DLD1 (cell line): ENCODE results near the gene CHST1.

Source experiments
- in situ Hi-C: cut with HindIII; loops from 2 replicates; pipeline ENCODE4 v1.10.0; 2017; ENCODE audit warnings: low sequenced_read_pairs

Gene CHST1

DNA sequence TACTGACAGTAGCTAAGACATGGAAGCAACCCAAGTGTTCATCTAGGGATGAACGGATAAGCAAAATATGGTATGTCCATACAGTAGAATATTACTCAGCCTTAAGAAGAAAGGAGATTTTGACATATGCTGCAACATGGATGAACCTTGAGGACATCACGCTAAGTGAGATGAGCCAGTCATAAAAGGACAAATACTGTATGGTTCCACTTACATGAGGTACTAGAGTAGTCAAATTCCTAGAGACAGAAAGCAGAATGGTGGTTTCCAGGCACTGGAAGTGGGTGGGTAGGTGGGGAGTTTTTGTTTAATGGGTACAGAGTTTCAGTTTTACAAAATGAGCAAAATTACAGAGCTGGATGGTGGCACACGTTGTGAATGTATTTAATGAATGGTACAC is 18.1 kb downstream of the CHST1 start:
- in situ Hi-C loops = no loop called here

DNA sequence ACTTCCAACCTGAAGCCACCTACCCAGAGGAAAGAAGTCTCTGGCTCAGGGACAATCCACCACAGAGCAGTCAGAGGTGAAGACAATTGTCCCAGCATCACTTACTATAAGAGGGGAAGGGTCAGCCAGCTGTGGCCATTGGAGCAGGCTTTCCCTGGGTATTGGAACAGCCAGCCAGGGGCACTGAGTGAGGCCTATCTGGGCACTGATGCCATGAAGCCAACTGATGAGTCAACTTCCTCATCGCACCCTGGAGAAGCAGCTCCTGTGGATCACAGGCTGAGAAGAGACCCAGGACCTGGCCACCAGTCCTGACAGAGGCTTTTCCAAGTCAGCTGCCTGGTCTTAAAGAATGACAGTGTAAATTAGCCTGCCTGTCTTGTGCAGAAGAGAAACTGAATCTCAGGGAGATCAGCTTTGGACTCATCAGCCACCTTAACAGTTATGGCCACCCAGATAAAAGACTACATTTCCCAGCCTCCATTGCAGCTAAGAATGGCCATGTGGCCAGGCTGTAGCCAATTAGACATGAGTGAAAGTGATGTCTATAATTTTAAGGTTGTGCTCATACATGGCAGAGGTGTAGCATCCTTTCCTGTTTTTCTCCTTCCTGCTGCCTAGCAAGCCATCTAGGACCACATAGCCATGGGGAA is 19.0 kb downstream of the CHST1 start:
- in situ Hi-C loops = no loop called here

DNA sequence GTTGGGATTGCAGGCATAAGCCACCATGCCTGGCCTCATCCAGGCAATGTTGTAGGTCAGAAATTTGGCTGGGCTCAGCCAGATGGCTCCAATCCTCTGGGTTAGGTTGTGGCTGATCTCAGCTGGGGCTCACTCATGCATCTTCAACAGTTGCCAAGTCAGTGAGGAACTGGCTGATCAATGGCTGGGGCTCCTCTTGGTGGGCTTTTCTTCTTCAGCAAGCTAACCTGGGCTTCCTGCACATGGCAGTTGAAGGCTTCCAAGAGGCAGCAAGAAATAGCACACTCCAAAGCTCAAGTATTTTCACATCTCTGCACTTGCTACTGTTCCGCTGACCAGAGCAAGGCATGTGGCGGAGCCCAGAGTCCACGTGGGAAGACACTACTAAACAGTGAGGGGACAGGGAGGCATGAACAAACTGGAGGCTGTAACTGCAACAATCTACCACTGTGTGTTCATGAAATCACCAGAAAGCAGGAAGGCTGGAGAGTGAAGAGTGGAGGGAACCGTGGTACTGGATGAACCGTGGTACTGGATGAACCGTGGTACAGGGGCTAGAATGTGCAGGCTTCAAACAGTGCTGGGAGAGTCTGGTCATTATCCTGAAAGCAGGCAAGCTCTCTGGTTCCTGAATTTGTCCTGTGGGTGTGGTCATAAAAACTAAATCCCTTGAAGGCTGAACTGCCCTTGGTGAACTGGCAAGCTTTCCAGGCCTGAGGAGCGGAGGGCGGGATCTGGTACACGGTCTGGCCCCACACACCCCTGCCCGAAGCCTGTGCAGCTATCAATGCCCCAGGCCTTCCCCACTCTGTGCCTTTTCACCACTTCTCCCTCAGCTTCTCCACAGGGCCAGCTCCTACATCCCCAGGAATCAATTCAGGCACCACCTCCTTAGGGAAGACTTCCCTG is 20.2 kb downstream of the CHST1 start:
- in situ Hi-C loops = no loop called here

DNA sequence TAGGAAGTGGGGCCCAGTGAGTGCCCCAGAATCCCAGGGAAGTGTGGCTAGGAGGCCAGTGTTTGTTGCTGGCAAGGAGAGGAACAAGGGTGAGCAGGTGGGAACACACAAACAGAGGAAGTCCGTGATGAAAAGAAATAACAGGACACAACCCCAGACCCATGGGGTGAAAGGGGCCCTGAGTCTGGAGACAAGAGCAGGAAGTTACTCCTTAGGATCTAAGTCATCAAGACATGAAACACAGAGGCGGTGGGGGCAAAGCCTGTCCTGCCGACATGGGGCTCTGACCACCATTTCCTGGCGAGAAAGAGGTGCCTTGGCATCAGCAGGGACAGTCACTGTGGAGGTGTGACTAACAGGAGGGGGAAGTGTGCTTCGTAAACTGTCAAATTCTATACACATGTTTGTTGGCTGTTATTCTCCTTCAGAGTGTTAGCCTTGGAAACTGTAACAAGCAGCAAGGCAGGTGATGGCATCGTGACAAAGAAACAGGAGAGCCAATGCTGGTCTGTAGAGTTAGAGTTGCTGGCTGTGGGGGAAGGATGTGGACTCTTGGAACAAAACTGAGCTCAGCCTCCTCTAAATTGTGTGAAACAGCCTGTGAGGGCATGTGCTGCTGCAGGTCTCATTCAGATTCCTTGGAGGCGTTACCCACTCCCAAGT is 21.7 kb downstream of the CHST1 start:
- in situ Hi-C loops = no loop called here

DNA sequence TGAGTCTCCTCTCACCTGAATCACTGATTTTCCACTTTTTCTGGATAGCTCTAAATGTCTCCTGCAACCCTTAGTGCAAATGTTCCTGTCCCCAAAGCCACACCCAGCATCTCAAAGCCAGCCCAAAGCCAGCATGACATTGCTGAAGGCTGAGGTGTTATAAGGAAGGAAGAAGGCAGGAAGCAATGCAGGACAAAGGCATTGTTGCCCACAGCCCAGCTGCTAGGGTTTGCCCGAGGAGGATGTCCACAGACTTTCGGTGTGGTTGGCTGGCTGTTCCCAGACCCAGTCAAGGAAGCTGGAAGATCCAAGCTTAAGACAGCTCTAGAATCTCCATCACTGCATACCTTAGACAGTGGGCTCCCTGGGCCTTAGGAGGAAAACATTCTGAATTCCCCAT is 23.5 kb downstream of the CHST1 start:
- in situ Hi-C loops = no loop called here

DNA sequence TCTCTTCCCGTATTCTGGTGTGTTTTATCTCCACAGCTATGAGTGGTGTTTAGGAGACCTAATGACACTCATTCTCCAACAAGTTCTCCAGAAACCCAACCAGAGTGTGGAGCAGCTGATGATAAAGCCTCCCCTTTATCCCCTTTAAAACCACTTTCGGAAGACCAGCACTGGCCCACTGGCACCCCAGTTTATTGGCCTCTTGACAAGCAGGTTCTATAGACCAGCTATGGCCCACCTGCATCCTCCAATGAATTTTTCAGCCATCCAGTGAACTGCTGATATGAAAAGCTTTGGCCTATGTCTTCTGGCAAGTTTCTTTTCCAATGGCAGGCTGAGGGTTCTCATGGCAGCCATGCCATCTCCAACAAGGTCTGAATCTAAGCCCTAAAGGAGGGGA is 27.4 kb downstream of the CHST1 start:
- in situ Hi-C loops = no loop called here

DNA sequence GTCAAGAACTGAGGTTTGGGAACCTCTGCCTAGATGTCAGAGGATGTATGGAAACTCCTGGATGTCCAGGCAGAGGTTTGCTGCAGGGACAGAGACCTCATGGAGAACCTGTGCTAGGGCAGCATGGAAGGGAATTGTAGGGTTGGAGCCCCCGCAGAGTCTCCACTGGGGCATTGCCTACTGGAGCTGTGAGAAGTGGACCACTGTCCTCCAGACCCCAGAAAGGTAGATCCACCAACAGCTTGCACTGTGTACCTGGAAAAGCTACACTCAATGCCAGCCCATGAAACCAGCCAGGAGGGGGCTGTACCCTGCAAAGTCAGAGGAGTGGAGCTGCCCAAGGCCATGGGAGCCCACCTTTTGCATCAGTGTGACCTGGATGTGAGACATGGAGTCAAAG is 29.5 kb downstream of the CHST1 start:
- in situ Hi-C loops = no loop called here

DNA sequence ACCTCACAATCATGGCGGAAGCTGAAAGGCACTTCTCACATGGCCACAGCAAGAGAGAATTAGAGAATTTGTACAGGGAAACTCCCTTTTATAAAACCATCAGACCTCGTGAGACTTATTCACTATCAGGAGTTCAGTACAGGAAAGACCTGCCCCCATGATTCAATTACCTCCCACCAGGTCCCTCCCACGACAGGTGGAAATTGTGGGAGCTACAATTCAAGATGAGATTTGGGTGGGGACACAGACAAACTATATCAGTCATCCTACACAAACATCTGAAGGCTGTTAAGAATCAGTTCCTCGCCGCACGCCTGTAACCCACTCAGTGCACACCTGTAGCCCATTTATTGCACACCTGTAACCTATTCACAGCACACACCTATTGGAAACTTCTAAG is 39.8 kb downstream of the CHST1 start:
- in situ Hi-C loops = no loop called here

DNA sequence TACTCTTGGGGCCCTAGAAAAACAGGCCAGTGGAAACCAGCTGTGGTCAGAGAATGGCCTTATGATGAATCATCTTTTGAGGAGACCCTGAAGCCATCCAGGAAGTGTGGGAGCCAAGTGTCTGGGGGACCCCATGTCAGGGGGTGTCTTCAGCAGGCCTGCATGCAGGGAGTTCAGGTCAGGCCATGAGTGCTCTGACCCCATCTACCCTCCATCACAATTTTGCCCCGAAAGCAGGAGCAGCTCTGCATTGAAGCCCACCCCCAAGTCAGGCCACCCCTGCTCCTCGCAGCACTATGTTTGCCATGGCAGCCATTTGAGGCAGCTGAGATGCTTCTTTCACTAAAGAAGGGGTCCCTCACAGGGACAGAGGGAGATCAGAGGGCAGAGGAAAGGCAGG is 41.3 kb downstream of the CHST1 start:
- in situ Hi-C loops = no loop called here

DNA sequence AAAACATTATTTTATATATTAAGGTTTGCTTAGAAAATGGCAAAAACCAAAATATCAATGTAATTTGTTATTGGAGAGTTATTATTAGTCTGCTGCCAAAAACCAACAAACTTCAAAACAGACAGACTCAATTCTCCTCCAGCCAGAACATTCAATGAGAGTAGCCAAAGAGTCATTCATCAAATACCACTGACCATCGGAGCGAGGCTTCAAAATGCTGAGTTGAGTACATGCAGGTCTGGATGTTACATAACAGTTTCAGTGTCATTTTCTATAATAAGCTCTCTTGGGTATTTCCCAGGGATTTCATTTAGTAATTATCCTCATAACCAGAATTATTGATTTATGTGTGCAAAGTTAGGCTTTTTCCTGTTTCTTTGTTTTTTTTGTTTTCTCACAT is 42.6 kb downstream of the CHST1 start:
- in situ Hi-C loops = no loop called here

DNA sequence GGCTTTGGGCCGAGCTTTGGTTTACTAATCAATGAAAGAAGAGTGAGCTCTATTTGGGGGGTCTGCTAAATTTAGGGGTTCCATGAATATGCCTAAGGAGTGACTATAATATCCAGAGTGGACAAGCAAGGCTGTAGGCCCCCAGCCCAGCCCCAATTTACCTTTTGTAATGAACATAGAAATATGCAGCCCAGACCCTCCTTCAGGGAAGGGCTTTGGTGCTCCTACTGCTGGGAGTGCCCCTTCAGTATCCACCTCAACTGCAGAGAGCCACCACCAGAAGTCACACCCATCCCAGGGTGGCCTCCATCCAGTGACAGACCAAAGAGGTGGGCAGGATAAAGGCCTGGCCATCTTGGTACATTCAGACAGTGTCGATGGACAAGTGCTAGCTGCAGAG is 43.1 kb downstream of the CHST1 start:
- in situ Hi-C loops = no loop called here

DNA sequence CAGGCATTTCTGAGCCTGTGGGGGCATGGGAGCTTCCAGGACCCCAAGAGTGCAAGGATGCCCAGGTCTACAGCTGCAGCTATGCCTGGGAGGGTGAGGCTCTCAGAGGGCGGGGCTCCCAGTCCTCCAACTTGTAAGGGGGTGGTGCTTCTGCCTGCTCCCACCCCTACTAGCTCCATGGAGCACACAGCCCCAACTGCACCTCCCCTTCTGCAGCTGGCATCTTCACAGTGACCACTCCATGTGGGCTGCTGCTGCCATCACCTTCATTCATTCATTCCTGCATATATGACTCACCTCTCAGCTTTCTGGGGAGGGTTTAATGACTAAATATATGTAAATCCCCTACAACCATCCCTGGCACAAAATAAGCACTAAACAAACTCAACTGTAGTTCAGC is 43.8 kb downstream of the CHST1 start:
- in situ Hi-C loops = no loop called here

DNA sequence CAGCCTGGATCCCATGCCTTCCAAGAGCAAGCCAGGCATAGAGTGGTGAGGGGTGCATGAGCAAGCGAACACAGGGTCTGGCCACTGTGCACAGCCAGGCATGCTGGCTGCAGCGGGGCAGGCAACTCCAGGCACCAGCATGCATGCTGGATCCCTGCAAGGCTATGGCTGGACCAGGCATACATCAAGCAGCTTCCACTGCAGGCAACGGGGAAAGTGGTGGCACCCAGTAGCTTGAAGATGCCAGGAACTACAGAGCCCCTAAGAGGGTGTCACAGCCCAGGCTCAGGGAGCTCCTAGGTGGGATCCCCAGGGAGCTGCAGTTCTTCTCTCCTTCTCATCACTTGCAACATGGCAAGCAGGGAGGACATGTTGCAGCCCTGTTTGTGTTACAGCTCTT is 45.2 kb downstream of the CHST1 start:
- in situ Hi-C loops = no loop called here

DNA sequence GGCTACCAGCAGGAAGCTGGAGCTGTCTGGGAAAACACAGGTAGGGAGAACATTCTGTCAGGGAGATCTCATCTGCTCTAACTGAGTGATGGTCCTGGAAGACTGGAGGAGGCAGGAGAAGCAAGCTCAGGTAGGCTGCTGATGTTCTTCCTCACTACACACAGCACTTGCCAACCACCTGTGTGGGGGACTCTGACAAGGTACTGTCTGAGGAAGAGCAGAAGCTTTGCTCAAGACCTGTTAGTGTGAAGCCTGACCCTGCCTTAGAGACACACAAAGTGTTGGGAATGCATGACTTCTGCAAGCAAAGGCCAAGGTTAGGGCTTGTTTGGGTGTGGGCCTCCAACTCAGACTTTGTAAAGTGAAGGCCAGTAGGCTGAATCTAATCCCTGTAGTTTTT is 46.5 kb downstream of the CHST1 start:
- in situ Hi-C loops = no loop called here

DNA sequence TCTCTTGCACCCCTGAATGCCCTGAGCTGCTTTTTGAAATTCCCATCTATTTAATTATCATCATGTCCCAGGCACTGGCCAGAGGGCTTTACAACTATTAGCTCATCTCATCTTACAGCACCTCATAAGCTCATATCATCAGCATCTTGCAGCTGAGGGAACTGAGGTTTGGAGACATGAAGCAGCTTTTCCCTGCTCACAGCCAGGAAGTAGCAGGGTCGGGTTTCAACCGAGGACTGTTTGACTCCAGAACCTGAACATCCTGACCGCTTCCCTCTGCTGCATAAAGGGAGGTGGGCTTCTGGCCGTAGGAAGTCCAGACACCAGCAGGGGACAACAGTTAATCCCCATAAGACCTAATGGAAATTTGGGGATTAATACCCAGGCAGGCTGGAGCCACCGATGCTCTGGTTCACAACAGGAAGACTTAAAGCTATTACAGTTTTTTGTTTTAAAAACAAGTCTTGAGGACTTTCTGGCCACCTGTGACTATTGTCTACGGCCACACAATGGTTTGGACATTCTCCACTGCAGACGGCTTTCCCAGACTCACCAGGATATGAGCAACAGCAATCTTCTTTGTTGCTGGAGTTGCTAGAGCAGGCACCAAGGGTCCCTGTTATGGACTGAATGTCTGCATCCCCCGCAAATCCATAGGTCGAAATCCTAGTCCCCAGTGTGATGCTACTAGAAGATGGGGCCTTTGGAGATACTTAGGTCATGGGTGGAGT is 47.4 kb downstream of the CHST1 start:
- in situ Hi-C loops = no loop called here

DNA sequence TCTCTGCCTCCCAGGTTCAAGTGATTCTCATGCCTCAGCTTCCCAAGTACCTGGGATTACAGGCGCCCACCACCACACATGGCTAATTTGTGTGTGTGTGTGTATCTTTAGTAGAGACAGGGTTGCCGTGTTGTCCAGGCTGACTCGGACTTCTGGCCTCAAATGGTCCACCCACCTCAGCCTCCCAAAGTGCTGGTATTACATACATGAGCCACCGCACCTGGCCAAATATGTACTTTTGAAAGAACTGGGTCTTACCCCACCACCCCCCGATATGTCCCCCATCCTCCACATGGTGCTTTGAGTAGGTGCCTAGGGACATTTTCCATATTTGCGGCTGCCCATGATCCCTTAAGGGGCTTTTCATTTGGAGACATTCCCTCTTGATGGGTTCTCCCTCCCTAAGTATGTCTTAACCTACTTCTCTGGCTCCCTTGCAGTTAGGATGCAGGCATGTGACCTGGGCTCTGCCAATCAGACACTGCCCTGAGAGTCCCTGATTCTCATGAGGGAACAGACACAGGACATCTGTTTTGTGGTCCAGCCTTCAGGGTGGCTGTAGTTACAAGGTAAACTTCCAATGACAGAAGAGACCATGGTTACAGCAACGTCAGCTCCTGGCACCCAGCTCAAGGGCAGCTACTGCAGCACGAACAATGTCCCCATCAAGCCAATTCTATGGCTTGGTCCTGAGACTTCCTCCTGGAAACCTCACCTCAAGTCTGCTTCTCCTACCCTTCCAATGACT is 48.4 kb downstream of the CHST1 start:
- in situ Hi-C loops = no loop called here

DNA sequence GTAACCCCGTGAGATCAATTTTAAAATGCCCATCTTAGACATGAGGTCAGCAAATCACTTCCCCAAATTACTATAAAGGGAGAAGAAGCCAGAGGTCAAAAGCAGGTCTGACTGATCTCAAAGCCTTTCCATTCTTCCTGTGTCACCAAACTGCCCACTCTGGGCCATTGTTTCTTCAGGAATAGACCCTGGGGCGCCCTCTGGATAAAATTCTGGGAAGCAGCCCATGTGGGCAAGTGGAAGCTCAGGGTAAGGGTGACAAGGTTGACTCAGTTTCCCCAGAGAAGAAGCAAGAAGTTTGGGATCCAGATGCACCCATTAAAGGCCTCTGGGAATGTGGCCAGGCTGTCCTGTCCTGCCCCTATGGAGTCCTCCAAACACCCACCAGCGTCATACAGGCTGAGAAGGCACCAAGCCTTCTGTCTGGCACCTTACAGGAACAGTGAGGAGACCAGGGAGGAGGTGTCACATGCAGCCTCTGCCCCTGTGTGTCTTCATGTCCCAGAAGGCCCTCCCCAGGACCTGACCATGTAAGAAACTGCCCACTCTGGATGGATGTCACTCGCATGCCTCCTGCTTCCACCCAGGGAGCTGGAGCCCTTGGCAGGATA is 50.1 kb downstream of the CHST1 start:
- in situ Hi-C loops = no loop called here

DNA sequence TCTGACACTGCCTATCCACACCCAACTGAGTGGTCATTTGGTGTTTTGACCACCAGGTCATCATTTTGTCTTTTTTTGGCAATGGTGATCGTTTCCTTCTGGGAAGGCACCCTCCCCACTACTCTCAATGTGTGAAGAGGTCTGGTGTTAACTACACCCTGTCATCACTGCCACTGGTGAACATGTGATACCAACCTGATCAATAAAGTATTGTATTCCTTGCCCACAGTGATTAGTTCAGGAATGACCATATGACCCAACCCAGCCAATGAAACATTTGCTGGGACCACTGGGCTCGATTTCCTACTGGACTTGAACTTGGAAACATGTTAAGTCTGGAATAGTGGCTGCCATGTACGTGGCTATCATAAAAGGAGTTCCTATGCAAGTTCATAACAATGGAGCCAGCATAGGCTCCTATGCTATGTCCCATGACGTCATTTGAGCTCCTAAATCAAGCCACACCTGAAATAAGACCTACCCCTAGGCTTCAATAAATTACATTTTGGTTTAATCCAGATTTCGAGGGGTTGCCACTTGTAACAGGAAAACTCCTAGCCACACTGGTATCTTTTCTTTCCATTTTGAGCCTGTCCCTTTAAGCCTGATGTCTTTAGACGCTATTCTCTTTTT is 51.1 kb downstream of the CHST1 start:
- in situ Hi-C loops = no loop called here

DNA sequence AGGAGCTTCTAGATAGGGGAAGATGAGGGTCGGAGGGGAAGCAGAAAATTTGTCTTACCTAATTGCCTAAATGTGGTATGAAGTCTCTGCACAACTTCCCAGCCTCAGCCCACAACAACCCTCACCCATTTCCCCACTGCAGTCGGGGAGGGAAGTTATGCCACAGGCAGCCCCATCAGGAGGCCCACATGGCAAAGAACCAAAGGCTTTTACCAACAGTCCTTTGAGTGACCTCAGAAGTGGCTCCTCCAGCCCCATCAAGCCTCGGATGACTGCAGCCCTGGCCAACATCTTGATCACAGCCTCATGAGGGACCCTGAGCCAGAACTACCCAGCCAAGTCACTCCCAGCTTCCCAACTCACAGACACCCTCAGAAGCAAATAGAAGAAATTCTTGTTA is 54.8 kb downstream of the CHST1 start:
- in situ Hi-C loops = no loop called here

DNA sequence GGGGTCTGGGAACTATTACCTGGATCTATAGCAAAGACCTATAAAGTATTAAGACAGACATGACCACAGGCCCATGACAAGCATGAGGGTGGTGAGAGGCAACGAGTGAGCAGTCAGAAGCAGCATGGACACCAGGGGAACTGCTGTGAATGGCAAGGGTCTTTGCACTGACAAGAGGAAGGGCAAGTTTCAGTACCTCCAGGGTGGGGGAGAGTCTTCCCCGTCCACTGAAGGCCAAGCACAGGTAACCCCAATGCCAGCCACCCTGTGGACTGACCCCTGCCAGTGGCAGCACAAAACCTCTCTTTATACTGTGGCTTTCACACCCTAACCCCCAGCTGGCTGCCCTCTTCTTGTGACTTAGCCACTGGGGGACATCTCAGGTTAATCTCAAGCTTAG is 55.5 kb downstream of the CHST1 start:
- in situ Hi-C loops = no loop called here
